ENCODE results near the gene RAB23. TPM values are rescaled to one million over a fixed set of nuclear protein-coding genes. Genes with fewer than 3 reads are reported as not detected.

RAB23 gene
- total RNA-seq, 1 donor from 2014 or later = 38.7 TPM

DNA sequence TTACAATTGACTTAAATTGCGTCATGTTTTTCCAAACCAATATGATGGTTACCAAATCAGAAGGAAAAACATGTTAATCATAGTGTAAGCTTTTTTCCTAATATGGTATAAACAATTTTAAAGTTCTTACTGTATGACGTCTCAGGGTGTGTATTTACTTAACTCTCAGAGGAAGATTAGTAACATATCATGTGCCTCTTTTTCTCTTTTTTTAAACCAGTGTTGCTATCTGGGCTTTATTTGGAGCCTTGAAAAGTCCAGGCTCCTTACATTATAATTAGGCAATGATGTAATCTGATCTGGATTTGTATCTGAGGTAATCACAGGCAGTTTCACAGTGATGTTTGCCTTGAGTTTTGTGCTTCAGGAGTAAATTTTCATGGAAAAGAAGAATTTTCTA lies 20.4 kb upstream of the RAB23 start:
- DNase-seq = peak; percentile 32

DNA sequence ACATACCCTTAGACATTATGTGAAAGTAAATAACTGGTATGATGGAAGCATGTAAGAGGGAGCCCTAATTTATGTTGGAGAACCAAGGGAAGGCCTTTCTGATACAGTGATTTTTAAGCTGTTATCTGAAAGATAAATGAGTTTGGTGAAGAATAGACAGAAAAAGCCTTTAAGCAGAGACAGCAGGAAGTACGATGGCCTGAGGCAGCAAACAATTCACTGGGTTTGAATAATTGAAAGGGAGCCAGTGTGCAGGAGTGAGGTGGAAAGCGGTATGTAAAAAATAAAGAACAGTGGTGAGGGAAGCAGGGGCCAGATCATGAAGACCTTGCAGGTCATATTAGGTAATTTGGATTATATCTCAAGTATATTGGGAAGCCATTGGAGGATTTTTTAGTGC lies 4.1 kb upstream of the RAB23 start:
- DNase-seq = no peak

DNA sequence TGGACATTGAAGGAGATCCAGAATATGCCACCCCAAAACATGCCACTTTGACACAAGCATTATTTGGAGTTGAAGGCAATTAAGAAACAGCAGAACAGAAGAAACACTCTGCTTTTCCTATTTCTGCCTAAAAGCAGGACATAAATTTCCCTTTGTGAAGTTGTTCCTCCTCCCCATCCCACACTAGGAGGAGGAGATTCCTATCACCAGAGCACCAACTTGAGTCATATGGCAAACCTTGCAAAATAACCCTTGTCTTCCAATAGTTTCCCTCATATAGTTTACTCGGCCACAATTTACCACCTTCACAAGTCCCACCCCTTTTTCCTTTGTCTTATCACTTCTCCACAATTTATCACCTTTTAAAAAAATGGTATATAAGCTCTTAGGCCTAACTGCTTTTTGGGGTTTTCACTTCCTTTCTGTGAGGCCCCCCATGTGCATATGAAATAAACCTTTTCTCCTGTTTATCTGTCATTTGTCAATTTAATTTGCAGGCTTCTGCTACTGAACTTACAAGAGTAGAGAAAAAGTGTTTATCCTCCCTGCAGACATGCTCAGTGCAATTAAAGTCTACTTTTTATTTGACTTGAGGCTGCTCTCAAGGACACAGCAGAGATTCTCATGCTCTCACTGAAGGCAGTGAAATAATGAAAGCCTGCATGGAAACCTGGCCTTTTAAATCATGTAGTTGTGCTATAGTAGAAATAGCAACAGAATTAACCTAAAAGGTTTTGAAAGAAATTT lies 2.8 kb upstream of the RAB23 start:
- no peak for DNase-seq

DNA sequence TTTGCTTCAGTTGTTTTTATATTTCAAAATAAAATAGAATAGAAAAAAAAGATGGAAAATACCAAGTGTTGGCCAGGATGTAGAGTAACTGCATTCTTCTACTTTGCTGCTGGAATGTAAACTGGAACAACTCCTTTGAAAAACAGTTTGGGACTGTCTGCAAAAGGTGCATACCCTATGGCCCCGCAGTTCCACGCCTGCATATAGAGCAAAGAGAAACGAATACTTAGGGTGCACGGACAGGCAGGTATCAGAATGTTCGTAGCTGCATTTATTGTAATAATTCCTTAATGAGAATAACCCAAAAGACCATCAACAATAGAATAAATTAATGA lies 603 bp upstream of the RAB23 start:
- DNase-seq = no peak

DNA sequence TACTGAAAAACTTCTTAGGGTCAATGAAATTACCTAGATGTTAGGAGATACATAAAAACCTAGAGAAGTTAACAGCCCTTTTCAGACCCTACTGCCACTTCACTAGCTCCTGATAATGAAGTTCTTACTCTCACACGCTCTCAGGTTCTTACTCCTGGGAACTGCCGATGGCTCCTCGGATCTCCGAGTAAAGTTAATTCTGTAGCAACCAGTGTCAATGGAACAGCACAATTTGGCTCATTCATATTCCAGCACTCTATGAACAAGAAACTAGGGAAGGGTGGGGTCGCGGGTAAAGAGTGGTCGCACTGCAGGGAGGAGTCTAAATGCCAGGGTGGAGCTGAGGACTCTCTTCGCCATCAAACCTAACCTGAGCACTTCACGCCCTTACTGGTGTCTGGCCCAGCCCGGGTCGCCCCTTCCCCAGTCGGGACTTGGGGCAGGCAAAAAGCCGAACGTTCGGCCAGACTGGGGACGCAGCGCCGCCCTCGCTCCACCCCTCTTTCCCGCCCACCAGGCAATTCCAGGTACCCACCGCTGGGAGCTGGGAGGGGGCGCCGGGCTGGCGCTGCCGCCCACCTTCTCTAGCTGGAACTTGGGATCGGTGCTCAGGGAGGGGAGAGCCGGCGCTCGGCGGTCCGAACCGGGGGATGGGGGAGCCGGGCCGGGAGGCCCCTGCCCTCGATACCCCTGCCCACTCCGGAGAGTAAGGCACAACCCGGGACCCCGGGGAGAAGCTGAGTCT lies 744 bp downstream of the RAB23 start:
- DNase-seq = peak; percentile 81

DNA sequence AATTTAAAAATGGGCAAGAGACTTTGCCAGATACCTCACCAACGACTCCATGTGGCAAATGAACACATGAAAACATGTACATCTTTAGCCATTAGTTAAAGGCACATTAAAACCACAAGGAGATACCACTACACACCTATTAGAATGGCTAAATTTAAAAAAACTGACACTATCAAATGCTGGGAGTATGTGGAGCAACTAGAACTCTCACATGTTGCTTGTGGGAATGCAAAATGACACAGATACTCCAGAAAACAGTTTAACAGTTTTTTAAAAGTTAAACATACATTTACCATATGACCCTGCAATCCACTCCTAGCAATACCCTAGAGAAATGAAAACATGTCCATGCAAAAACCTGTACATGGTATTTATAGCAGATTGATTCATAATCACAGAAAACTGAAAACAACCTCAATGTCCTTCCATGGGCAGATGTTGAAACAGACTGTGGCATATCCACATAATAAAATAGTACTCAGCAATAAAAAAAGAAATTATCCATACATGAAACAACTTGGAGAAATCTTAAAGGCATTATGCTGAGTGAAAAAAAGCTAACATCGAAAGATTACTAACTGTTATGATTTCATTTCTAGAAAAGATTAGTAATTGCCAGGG lies 1.9 kb downstream of the RAB23 start:
- no peak for DNase-seq

DNA sequence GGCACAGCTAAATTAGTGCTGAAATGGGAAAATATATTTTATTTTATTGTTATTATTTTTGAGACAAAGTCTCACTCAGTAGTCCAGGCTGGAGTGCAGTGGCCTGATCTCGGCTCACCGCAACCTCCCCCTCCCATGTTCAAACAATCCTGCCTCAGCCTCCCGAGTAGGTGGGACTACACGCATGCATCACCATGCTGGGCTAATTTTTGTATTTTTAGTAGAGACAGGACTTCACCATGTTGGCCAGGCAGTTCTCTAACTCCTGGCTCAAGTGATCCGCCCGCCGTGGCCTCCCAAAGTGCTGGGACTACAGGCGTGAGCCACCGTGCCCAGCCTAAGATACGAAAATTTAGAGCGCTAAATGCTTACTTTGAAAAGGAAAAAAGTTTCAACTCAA lies 4.8 kb downstream of the RAB23 start:
- DNase-seq = no peak

DNA sequence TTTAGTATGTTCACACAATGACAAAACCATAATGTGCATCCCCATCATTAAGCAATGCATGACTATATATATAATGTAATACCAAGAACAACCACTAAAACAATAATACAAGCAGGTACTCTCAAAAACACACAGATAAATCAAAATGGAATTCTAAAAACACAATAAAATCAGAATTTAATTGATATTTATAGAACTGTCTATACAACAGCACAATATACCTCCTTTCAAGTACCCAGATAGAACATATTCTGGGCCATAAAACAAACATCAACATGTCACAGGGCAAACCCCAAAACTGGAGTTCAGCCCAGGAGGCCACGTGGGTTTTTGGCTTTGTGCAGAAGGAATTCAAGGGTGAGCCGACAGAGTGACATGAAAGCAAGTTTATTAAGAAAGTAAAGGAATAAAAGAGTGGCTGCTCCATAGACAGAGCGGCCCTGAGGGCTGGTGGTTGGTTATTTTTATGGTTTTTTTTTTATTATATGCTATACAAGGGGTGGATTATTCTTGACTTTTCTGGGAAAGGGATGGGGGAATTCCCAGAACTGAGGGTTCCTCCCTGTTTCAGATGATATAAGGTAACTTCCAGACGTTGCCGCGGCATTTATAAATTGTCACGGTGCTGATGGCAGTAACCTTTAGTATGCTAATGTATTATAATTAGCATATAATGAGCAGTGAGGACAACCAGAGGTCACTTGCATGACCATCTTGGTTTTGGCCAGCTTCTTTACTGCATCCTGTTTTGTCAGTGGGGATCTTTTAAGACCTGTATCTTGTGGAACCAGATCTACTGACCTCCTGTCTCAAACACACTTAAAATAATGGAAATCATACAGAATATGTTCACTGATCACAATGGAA lies 5.6 kb downstream of the RAB23 start:
- no peak for DNase-seq

DNA sequence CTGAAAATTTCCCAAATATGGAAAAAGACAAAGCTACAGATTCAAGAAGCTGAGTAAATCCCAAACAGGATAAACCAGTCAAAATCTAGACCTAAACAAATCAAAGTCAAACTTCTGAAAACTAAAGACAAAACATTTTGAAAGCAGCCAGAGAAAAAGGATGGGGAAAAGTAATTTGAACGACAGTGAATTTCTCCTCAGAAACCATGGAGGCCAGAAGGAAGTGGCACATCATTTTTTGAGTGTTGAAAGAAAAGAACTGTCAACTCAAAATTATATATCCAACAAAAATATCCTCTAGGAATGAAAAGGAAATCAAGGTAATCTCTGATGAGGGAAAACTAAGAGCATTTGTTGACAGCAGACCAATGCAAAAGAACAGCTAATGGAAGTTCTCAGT lies 6.8 kb downstream of the RAB23 start:
- no peak for DNase-seq

DNA sequence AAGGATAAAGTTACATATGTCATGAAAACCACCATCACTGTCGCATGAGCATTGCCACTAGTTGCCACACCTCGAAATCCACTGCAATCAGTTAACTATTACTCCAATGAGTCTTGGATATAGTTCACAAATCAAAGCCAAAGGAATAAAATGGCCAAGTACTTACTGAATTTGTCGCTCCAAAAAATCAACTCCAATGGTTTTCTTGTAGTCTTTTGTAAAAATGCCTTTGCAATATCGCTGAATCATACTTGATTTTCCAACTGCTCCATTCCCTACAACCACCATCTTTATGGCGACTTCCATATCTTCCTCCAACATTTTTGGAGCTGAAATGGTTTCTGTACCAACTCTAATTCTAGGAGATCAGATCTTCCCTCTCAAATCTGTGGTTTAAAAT lies 12.0 kb downstream of the RAB23 start:
- DNase-seq = no peak

DNA sequence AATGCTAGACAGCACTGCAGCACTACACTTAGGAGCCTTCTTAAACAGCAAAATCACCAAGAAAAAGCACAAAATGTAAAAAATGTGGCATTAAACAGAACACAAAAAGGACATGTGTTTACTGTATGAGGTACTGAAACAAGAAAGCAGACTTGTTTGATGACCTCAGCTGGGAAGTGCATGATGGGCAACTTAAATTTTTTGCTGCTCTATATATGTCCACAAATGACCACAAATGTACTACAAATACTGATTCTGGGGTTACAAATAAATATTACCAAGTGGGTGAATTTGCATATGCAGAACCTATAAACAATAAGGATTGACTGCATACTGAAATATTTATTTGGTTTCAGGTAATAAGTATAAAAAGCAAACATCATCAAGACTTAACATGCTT lies 13.1 kb downstream of the RAB23 start:
- DNase-seq = no peak

DNA sequence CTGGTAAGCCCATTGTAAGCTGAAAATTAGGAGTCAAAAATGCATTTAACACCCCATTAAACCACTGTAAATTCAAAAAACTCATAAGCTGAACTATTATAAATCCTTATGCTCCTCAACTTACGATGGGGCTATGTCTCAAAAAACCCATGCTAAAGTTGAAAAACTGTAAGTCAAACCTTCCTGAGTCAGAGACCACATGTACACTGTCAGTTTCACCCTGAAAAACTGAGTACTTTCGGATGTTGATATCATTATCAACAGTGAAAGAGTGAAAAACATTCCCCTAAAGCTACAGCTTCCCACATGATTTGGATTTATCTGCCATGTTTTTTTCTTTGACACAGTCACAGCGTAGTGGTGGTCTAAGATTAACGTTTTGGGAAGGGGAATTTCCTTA lies 14.2 kb downstream of the RAB23 start:
- DNase-seq = no peak

DNA sequence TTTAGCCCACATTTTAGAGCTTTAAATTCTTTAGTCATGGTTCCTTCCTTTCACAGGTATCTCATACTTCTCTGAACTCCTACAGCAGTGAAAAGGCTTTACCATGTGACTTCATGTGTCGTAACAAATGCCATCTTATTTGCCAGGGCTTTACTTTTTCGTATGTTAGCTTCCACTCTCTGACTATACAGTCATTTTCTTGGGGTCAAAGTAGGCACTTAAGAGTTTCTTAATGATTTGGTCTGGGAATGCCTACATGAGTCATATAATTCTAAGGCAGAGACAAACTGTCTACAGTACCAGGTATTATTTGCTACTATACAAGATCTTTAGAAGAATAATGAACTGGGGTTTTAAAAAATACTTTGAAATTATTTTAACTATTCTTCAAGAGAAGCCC lies 15.0 kb downstream of the RAB23 start:
- DNase-seq = no peak

DNA sequence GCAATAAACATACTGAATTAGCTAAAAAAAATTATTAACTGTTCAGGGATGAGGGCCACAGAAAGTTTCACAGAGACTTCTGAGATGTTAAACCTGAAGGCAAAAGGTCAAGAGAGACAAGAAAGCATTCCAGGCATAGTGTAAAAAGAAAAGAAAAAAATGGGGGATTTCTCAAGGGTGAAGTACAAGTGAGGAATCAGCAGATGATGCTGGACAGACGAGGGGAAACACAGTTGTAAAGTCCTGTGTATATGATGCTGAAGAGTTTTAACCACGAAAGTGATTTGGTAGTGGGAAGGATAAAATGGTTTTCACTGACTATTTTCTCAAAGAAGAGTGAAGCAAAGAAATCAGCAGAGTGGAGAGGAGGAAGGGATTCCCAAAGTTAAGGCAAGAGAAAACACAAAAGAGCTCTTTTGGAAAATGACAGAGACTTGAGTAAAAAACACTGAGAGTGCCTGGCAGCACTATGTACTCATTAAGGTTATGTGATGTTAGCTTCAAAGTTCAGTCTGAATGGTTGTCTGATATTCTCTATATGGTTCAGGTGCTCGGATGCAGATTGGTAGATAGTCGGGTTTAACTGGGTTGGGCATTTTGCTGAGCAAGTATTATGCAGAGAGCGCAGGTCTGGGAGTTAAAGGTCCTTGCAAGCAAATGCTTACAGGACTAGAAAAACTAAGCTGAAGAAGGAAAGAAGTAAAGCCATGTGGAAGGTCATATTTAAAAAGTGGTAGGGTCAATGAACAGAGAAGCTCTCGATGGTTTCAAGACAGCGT lies 16.4 kb downstream of the RAB23 start:
- no peak for DNase-seq

DNA sequence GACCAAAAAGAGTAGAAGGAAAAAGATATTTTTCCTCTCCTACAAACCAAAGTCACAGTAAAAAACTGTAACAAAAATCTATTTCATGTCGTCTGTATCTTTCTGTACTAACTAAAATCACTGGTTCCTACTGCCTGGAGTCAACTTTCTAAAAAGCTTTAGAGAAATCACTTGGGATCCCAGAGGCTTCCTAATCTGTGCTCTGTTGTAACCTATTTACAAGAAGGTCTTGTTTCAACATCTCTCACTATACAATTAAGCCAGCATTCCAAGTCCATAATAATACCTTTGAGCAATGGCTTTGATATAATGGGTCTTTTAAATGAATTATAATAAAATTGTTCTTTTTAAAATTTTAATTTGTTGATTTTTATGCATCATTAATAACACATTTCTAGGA lies 20.4 kb downstream of the RAB23 start:
- DNase-seq = no peak

DNA sequence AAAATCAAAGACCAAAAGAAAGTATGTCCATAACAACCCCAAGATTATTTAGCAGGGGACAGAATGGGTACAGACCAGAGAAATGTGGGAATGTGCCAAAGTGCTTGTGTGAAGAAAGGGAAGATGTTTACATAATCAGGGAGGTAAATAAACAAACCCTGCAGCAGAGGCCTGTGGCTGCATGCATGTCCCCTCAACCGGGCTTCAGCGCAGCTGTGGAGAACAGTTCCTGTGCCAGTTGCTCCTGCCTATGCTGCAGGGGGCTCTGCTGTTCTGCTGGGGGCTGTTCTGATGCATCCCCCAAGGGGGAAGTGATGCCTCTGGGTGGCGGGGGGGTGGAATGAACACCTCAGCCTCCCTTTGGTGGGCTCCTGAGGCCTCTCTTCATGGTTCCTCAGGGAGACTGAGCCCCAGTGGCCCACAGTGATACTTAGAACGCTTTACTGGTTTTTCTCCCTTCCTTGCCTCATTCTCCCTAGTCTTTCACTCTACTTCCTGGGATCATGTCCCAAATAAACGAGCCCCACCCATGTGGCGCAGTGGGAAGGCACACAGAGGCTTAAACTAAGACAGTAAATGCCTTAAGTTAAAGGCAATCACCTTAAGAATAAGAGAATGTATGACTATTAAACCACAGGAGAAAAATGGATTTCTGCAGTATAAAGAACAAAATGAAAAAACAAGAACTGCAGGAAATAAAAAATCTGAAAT lies 23.0 kb downstream of the RAB23 start:
- no peak for DNase-seq

DNA sequence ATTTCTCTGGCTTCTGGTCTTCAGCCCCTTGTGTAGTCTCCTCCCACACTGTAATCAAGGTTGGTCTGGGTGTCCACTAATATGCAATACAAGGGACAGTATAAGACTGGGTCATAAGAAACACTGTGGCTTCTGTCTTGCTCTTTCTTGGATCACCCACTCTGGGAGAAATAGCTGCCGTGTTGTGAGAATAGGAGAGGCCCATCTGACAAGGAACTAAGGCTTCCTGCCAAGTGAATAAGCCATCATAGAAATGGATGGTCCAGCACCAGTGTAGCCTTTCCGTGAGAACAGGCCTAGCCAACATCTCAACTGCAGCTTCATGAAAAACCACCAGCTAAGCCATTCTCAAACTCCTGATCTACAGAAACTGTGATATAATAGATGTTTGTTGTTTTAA lies 26.6 kb downstream of the RAB23 start:
- no peak for DNase-seq

DNA sequence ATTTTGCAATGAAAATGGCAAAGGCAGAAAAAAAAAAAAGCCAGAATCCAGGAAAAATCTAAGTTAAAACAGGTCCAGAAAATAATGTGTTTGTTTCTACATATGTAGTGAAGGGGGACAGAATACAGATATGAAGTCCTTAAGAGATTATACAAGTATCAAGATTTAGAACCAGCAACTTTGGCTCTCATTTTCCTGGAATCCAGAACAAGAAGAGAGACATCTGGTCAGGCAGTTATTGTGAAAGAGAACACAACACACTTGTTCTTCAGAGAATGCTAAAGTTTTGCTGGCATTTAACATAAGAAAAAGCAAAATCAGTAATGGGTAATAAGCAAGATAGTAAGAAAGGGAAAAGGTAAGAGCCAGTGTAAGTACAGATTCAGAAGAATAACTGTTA lies 28.9 kb downstream of the RAB23 start:
- no peak for DNase-seq

DNA sequence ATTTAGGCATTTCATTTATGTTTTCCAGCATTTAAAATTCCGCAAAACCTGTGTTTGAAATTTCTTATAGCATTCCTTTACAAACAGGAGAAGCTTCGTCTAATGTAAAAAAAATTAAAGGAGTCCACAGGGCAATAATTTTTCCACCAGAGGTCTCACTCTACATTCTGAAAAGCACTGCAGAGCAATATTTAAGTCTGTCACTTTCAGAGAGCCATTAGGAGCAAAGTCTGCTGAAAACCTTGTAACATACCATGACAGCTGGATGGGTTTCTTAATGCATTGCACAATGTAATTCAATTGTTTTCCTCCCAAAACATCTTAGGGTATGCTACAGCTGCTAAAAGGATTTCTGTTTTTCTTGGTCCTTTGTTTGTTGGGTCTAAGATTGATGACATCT lies 32.0 kb downstream of the RAB23 start:
- peak; percentile 66 for DNase-seq

DNA sequence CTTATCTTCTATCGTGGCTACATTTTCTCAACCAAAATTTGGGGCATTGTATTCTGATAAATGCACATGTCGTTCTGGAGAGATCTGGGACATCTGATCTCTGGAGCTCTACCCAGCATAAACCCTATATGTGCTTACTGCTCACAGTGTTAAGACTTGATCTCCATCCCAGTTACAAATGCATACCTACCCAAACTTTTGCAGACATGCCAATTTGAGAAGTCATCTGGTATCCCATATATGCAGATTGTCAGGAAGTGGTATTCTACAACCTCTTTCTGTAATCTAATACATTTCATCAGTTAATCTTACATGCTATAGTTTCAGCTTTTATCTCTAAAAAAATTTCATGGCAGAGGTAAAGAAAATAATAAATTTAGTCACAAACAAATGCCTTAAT lies 38.8 kb downstream of the RAB23 start:
- DNase-seq = no peak

DNA sequence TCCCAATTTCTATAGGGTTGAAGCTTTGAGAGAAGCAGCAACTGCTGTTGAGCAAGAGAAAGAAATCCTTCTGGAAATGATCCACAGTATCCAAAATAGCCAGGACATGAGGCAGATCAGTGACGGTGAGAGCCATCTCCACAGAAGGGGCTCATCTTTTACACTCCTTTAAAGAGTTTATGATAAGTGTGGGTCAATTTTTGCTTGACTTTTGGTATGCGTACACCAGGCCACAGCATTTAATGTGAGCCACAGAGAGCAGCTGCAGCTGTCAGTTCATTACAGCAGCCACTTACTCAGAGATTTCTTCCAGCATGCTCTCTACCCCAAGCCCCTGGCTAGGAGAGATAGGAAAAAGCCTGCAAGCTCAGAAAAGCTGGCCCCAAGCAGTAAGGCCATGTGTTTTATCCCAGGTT lies 40.1 kb downstream of the RAB23 start:
- DNase-seq = peak; percentile 86

Measured in tongue (tissue), 2 donors.